ENCODE measurements around the gene CFAP61. TPM values are rescaled to one million over a fixed set of nuclear protein-coding genes. Genes with fewer than 3 reads are reported as not detected.

CFAP61 gene
- polyA plus RNA-seq, 1 of the 3 experiments (the other 2 are of a cell fraction), result 0.26 TPM

GRCh38 chr20:20063941-20064702, 11.8 kb downstream of the CFAP61 start:
- Histone ChIP-seq H3K4me1 (ENCODE audit: control insufficient read depth in 1 of 2, insufficient read depth in 2 of 2, low read depth in 1 of 2, low read length in 1 of 2) (no peaks in the 10 kb centered on the region), H4K20me1 (ENCODE audit: insufficient read depth) (no peaks in the 10 kb centered on the region), H3F3A (replicated peaks; ENCODE audit: insufficient read depth) (no peaks in the 10 kb centered on the region), H3K27me3 (ENCODE audit: insufficient read depth) (no peaks in the 10 kb centered on the region), H3K4me2 (no peak overlapping the region), H3K36me3 (replicated peaks in 1 of 2; ENCODE audit: control insufficient read depth in 1 of 2, insufficient read depth in 2 of 2, low read length in 1 of 2) (no peaks in the 10 kb centered on the region), H3K9me3 (no peaks in the 10 kb centered on the region), H3K9me2 (no peaks in the 10 kb centered on the region), H3K27ac (ENCODE audit: low read depth in 2 of 2, low read length in 1 of 2) (no peak overlapping the region), H3K79me2 (ENCODE audit: insufficient read depth) (no peaks in the 10 kb centered on the region), H3K4me3 (ENCODE audit: low read depth in 2 of 2, low read length in 1 of 2) (no peak overlapping the region), H3K9ac (no peak overlapping the region), H2AFZ (ENCODE audit: low read depth) (no peak overlapping the region)
- TF ChIP-seq REST (IDR thresholded peaks at IDR 0.05; ENCODE audit: low read depth, low read length), result peak; percentile 90
- no peak for TF ChIP-seq USF2 (IDR thresholded peaks at IDR 0.05; ENCODE audit: borderline replicate concordance, low read depth, low read length)
- no peak for TF ChIP-seq RFX5 (IDR thresholded peaks at IDR 0.05; ENCODE audit: low read length)
- TF ChIP-seq RXRA (IDR thresholded peaks at IDR 0.05; ENCODE audit: borderline replicate concordance, low read depth), result no peak
- no peak for TF ChIP-seq TCF12 (IDR thresholded peaks at IDR 0.05)
- TF ChIP-seq SIN3A (IDR thresholded peaks at IDR 0.05; ENCODE audit: borderline replicate concordance, low read depth, low read length), result no peak
- DNase-seq, result no peak
- POLR2A ChIA-PET, result no interaction called here
- 41% methylated on average over 12 of the region's 12 CpGs for WGBS (ENCODE audit: low lambda C conversion rate)
- CTCF ChIA-PET, result interaction anchor here (1.5 kb wide), 1 partner anchor 47 kb away, joined by 4 read pairs; the partner anchor contains the start of gene NAA20

- no peaks in the 10 kb centered on the region for H3F3A ChIP-seq (replicated peaks; ENCODE audit: insufficient read depth)
- H3K4me3 ChIP-seq (ENCODE audit: low read depth in 2 of 2, low read length in 1 of 2), result no peak overlapping the region
- WGBS (ENCODE audit: low lambda C conversion rate), result 74% methylated on average over 1 of the region's 1 CpG
- H3K4me1 ChIP-seq (ENCODE audit: control insufficient read depth in 1 of 2, insufficient read depth in 2 of 2, low read depth in 1 of 2, low read length in 1 of 2), result no peaks in the 10 kb centered on the region
- no peaks in the 10 kb centered on the region for H3K36me3 ChIP-seq (replicated peaks in 1 of 2; ENCODE audit: control insufficient read depth in 1 of 2, insufficient read depth in 2 of 2, low read length in 1 of 2)
- POLR2A ChIA-PET, result no interaction called here
- no peaks in the 10 kb centered on the region for H3K9me2 ChIP-seq
- H3K9ac ChIP-seq, result no peak overlapping the region
- no peaks in the 10 kb centered on the region for H3K27me3 ChIP-seq (ENCODE audit: insufficient read depth)
- no peak overlapping the region for H3K4me2 ChIP-seq
- H3K79me2 ChIP-seq (ENCODE audit: insufficient read depth), result no peaks in the 10 kb centered on the region
- no peaks in the 10 kb centered on the region for H3K9me3 ChIP-seq
- H3K27ac ChIP-seq (ENCODE audit: low read depth in 2 of 2, low read length in 1 of 2), result no peak overlapping the region
- CTCF ChIA-PET, result interaction anchor here (0.7 kb wide), 1 partner anchor 685 kb away, joined by 3 read pairs; no protein-coding TSS in a partner anchor
- H2AFZ ChIP-seq (ENCODE audit: low read depth), result no peak overlapping the region
- H4K20me1 ChIP-seq (ENCODE audit: insufficient read depth), result no peaks in the 10 kb centered on the region
- DNase-seq, result no peak
- TF ChIP-seq SMC3 (IDR thresholded peaks at IDR 0.05; ENCODE audit: low read depth, low read length), result no peak
These were observed 13.0 kb downstream of the CFAP61 start for GRCh38 chr20:20065361-20065760.
